Fibroblast of peridontal ligament (primary cell): ENCODE measurements around the gene WIZ.
A peak's percentile ranks its signal among the peaks of the same experiment; 100 is the strongest.

Source experiments
- DNase-seq: peaks from one replicate; pipeline ENCODE4 v3.0.0-alpha.2; 2010; ENCODE audit errors: extremely low read depth

Gene WIZ

DNA sequence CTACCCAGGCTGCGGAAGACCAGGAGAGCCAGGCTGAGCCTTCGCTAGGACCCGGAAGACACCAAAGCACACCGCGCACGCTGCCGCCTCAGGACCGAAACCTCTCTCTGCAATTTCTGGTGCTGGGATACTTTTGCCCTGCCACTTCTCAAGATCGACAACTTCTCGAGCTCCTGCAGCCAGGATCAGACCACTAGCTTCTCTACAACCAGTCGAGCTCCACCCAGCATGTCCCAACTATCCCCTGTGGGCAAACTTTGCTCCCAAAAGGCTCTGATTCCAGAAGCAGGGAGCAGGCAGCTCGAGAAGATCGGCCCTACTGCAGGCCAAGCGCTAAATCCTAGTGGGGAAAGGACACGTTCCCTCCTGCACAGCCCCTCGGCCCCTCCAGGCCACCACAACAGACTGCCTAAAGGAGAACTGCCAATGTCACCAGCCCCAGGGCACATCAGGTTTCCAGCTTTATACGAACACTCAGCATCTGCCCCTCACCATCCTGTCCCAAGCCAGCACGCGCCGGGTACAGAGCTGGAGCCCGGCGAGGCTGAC is 71.1 kb downstream of the WIZ start:
- DNase-seq, result peak; percentile 47

DNA sequence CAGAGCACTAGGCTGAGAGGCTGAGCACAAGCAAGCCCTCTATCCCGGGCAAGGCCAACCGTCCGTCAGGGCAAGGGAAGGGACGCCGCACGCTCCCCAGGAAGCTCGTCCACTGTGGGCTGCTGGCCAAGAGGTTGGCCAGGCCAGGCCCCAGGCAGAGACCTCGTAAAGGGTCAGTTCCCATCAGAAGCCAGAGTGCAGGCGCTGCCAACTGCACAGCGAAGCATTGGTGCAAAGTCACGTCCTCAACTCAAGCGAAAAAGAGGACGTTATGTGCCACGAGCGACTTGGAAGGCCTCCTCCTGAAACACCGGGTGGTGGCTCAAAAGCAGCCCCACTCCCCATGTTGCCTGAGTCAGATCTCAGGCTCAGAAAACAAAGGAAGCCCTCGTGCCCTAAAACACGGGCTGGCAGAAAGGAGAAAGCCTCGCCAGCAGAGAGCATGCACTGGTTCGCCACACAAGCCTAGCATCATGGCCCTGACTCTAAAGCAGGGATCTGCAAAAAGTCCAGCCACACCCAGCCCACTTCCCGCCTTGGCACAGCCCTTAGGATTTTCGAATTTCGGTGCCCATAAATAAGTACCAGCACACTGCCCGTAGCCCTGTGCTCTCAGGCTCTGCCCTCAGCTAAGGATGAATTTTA is 74.8 kb downstream of the WIZ start:
- no peak for DNase-seq

DNA sequence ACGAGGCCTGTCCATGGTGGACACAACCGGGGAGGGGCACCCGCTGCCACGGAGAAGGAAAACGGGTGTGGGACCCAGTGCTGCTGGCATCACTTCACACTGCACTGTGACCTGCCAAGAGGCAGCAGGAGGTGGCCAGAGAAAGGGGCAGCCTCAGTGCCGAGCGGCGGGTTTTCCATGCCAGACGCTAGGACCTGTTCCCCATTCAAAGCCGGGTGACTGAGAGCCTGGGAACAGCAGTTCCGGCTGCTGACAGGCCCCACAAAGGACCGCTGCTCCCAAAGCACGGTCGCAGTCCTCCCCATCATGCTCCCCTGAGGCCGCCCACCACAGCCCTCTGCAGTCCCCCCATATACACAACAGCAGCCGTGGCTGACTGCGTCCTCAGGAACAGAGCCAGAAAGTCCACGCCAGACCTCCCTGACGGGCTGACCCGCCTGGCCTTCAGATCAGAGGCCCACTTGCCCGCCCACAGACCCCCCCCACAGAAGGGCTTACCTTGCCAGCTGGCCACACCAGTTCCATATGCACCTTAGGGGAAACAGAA is 75.6 kb downstream of the WIZ start:
- DNase-seq, result no peak

DNA sequence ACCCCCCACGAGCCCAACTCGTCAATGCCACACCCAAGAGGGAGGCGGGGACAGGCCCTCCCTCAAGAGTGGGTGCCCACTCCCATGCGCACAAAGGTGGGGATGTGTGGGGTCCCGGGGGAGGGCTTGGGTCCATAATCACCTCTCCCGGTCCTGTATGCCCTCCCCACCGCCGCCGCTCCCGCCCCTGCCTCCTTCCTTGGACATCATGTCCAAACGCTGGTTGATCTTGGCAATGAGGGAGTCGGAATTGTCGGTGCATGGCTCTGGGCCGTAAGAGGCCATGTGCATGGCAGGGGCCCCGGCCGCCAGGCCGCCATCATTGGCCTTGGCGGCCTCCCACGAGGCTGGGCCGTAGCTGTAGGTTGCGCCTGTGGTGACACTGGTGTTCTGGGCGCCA is 76.1 kb downstream of the WIZ start:
- DNase-seq, result no peak

DNA sequence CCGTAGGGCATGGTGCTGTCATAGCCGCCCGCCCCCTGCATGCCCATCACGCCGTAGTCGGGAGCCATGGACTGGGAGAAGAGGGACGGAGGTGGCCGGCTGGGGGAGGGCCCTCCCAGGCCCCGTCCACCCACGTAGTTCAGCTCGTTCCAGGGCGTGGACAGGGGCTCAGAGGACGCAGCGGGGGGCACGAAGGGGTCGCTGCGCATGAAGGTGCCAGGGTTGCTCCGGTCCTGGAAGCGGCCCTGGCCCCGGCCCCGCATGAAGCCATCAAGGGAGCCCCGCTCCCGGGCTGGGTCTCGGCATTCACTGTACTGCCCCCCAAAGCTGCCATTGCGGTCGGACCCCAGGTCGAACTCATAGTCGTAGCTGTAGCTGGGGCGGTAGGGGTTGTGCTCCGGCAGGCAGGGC is 76.9 kb downstream of the WIZ start:
- no peak for DNase-seq

DNA sequence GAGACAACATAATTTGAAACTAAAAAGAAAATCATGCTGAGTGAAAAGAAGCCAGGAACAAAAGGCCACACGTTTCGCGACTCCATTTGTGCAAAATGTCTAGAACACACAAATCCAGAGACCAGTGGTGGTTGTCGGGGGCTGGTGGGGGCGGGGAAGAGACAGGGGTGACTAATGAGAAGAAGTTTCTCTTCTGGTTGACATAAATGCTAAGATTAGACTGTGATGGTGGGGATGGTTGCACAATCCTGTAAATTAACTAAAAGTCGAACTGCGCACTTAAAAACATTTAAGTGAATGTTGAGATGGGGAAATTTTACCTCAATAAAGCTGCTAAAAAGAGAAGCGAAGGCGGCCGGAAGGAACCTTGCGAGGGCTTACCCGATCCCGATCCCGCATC is 77.3 kb downstream of the WIZ start:
- no peak for DNase-seq

DNA sequence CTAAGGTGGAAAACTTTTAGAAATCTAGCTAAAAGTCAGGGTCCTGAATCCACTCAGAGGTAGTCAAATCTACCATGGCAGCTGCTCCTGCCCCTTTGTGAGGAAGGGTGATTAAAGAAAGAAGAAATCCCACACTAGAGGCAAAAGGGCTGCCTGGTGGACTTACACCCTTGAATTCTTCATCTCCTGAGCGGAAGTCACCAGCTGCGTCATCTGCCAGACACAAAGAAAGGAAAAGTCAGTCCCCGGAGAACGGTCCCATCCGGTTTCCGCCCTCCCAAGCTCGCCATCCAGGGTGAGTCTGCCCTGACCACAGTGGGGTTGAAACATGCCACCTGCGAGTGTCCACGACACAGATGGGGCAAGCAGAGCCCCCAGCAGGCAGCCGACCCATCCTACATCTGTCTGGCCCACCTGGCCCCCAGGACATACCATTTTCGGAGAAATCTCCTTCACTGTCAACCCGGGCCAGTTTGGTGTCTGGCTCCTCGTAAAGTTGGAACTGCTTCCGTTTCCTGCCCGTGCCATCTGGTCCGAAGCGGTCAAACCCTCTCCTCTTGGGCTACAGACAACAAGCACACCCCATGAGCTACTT is 77.9 kb downstream of the WIZ start:
- no peak for DNase-seq

DNA sequence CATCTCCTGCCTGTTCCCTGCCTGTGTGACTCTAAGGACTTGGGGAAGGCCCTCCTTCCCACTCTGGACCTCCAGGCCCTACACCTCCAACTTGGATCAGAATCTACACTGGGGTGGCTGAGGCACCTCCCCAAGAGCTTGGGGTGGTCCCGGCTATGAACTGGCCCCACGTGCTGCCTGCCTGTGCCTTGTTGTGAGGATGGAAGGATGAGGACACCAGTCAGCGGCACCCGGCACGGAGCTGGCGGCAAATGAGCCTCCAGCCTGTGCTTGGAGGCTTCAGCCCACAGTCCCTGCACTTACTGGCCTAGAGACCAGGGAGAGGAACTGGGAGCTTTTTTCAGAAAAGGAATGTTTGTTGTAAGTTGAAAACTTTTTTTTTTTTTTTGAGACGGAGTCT is 78.6 kb downstream of the WIZ start:
- no peak for DNase-seq
